HG02970 (cell line): ENCODE data around the gene TNRC6A.

Source experiments
- ATAC-seq: cut with Tn5 transposase; IDR thresholded peaks from one replicate; pipeline ENCODE4 v1.9.1; 2021; ENCODE audit warnings: mild to moderate bottlenecking, moderate library complexity, moderate number of reproducible peaks; ENCODE audit not compliant: unreplicated experiment, low FRiP score

Gene TNRC6A

GRCh38 chr16:24861461-24861860, 132.0 kb downstream of the TNRC6A start:
- no peak for ATAC-seq

GRCh38 chr16:24863582-24864437, 134.4 kb downstream of the TNRC6A start:
- ATAC-seq, result no peak

- no peak for ATAC-seq
Observed at GRCh38 chr16:24869033-24869432, 139.6 kb downstream of the TNRC6A start.

GRCh38 chr16:24871891-24872290, 142.4 kb downstream of the TNRC6A start:
- no peak for ATAC-seq

GRCh38 chr16:24873028-24873427, 143.6 kb downstream of the TNRC6A start:
- ATAC-seq, result no peak

GRCh38 chr16:24875466-24875865, 146.0 kb downstream of the TNRC6A start:
- ATAC-seq, result no peak
